HG03103 (cell line): Measurements from ENCODE around the gene COL15A1.
A peak's percentile ranks its signal among the peaks of the same experiment; 100 is the strongest.

Source experiments
- ATAC-seq: cut with Tn5 transposase; IDR thresholded peaks from one replicate; pipeline ENCODE4 v1.9.1; 2021; ENCODE audit warnings: low read depth; ENCODE audit not compliant: unreplicated experiment

Gene COL15A1

GRCh38 chr9:99050924-99051323, 107.2 kb downstream of the COL15A1 start:
- no peak for ATAC-seq

DNA sequence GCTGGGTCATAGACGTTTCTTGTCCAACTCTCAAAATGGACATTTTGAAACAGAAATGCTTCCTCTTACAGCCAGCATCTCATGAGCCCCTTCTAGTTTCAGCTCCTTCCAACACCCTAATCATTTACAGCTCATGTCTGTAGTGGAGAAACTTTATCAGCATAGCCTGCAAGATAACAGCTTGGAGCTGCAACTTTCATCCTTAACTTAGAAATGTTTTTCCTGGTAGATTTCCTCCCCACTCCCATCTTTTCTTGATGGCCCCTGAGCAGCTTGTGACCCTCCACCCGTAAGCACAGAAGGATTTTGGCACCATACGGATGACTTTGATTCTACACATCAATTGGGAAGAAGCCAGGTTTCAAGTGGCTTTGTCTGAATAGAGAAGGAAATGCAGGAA, 107.7 kb downstream of the COL15A1 start:
- no peak for ATAC-seq

GRCh38 chr9:99051851-99052250, 108.1 kb downstream of the COL15A1 start:
- no peak for ATAC-seq

DNA sequence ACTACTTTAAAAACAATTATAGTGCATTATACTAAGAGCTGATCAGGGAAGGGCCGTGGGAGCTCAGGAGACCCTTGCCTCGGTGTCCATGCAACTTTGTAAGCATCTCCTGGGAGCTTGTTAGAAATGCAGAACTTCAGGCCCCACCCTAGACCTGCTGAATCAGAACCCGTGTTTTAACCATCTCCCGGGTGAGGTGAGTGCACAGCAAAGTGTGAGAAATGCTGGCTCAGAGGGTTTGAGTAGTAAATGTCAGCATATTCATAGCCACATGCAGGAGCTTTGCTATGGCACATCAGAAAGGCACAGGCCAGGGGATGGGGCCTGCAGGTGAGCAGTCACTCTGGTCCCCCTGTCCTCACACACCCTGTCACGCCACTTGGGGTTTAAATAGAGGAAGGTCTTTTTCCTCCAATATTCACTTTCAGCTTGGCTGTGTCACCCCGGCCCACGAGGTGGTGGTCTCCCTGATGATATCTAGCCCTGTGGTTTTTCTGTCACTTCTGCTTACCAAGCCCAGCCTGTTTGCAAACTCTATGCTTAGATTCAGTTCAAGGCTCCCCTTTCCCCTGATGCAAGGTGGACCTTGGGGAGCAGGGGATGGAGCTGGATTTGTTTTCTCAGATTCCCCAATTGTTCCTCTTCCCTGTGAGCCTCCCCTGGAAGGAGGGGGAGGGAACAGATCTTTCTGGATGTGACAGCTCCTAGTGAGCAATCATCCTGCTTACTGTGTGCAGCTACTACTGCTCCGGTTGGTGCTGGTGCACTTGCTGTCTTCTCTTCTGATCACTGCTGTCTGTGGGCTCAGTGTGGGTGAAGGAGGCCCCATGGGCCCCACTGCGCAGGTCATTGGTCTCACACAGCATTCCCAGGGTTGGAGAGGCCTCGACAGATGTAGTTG, 109.4 kb downstream of the COL15A1 start:
- no peak for ATAC-seq

DNA sequence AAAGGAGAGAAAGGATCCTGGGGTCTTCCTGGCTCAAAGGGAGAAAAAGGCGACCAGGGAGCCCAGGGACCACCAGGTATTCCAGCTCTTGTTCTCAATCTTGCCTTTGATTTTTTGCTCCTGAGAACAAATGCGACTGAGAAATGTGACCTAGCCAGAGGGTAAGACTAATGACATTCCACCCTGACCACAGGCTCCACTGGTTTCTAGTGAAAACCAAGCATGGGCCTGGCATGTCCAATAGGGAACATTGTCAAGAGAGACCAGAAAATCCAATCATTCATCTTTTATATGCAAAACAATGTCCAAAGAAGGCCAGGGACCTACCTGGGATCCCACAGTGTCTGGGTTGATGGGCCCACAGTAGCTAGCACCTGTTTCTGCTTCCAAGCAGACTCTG, 110.9 kb downstream of the COL15A1 start:
- ATAC-seq, result no peak

DNA sequence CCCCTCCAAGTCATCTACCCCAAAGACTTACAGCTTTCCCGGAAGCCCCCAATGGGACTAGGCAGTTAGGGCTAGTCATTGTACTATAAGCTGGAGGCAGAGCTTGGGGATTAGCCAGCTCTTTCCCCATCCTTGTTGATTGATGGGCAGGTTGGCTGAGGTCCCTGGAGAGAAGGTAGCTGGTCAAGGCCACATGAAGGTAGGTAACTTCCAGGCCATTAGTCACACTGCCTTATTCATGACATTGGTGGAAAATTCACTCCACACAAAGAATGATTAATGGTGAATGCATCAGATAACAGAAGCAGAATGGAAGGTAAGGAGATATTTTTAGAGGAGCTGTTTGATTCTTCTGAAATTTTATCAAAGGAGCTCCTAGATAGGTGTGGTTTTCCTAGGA, 111.7 kb downstream of the COL15A1 start:
- ATAC-seq, result no peak

GRCh38 chr9:99056186-99056585, 112.5 kb downstream of the COL15A1 start:
- no peak for ATAC-seq

DNA sequence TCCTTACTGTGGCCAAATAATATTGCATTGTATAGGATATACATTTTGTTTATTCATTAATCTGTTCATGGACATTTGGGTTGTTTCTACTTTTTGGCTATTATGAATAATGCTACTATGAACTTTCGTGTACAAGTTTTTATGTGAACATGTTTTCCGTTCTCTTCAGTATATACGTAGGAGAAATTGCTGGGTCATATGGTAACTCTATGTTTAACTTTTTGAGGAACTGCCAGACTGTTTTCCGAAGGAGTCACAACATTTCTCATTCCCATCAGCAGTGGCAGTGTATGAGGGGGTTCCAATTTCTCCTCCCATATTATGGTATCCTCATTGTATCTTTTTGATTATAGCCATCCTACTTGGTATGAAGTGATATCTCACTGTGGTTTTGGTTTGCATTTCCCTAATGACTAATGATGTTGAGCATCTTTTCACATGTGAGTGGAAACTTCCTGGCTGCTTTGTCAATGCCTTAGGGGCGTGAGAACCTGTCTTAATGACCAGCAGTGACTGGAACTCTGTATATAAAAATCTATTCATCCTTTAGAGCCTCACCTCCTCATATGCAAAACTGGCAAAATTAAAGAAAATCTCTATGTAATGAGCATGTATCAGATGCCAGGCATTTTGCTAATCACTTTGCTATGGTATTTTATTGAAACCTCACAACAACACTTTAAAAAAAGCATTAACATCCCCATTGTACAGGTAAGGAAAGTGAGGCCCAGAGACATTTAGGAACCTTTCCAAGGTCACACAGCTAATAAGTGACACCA, 113.4 kb downstream of the COL15A1 start:
- no peak for ATAC-seq

- ATAC-seq, result peak; percentile 65
Observed at GRCh38 chr9:99057665-99058625, 114.2 kb downstream of the COL15A1 start.

DNA sequence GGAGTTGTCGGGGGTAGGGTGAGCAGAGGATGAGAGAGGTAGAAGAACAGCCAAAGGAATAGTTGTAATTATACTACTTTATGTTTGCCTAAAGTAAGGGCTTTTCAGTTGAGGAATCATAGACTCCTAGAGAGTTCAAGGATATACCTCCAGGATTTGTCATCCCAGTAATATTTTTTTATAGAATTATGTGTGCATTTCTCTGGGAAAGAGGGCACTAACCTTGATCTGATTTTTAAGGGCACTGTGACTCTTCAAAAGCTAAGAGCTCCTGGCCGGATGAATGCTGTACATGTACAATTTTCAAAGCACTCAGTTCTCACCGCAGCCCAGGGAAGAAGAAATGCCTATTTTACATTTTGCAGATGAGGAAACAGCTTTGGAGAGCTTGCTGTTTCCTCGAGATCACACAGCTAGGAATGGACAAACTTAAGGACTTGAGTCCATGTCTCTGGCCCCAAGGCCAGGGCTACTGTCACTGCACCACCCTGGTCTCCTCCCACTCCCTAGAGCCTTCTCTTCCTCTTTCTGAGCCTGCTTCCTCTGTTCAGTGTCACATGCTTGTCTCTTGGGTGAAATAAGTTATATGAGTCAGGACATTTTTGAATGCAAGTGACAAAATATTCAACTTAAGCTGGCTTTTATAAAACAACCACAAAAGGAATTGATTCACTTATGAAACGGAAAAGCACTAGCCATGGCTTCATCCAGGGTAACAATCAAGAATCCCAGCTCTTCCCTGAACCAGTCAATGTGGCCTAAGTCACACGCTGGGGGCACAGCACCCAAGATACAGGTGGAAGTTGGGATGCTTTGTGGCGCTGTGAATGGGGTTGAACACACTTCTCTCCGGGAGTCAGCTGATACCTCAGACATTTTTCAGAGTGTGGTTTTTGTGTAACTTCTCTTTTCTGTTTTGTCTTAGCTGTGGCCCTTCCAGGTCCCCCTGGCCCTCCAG, 115.5 kb downstream of the COL15A1 start:
- ATAC-seq, result no peak

GRCh38 chr9:99060621-99061020, 116.9 kb downstream of the COL15A1 start:
- no peak for ATAC-seq

- no peak for ATAC-seq
Observed at GRCh38 chr9:99062549-99062948, 118.8 kb downstream of the COL15A1 start.

DNA sequence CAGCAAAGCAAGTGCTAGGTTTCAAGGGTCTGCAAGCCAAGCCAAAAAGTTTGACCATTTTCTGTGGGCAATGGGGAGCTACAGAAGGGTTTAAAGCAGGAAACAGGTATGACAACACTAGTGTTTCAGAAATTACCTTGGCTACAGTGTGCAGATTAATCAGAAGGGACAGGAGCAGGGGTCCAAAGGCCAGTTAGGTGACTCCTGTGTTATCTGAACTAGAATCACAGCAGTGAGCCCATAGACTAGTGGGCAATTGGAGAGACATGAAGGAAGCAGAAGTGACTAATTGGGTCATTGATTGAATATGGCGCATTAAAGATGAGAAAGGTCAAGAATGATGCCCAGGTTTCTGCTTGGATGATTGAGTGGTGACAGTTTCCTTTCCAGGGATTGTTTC, 119.8 kb downstream of the COL15A1 start:
- no peak for ATAC-seq

DNA sequence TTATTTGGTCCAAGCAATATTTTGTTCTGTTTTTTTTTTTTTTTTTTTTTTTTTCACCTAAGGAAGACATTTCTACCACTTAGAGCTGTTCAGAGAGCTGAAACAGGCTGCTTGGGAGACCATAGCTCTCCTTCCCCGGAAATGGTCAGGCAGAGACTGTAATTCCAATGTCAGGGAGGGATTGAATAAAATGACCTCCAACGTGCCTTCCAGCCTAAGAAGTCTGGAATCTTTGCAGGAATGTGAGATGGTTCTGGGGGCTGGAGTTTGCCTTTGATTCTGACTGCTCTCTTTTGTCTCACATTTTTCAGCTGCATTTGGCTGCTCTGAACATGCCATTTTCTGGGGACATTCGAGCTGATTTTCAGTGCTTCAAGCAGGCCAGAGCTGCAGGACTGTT, 122.9 kb downstream of the COL15A1 start:
- no peak for ATAC-seq

GRCh38 chr9:99069075-99069474, 125.4 kb downstream of the COL15A1 start:
- ATAC-seq, result no peak

- ATAC-seq, result no peak
Observed at GRCh38 chr9:99069546-99069945, 125.8 kb downstream of the COL15A1 start.

GRCh38 chr9:99070681-99071080, 127.0 kb downstream of the COL15A1 start:
- ATAC-seq, result no peak

- ATAC-seq, result no peak
Observed at GRCh38 chr9:99071313-99072039, 127.8 kb downstream of the COL15A1 start.

DNA sequence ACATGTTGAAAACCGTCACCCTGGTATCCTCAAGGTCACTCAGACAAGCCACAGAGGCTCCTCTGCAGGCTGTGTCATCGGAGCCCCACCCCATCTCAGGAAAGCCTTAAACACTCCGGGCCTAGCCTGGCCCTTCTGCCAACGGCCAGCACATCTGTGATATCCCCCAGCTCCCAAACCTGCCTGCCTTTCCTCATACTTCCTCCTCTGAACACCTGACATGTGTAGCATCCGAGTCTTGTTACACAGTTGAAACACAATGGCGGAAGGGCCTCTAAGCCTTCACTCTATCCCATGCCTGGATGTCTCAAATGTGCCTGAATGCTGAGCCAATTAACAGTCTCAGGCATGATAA, 128.3 kb downstream of the COL15A1 start:
- no peak for ATAC-seq
